Stimulated activated CD4-positive, alpha-beta T cell treated with anti-CD3 and anti-CD28 coated beads, Interleukin-15, amount 100 ng/mL, for 1 hour (primary cell): ENCODE measurements around the gene DDX10.
"Not testable (repeated sequence)": the region's sequence is repeated elsewhere in the genome, so short reads cannot be mapped to it uniquely, and the experiment has no call there.

Source experiments
- DNase-seq, 2 donors: peaks; one replicate each; pipeline ENCODE4 v3.0.0-alpha.2; 2020; ENCODE audit warnings: low read depth in 1 of 2, low spot score in 1 of 2

Gene DDX10

DNA sequence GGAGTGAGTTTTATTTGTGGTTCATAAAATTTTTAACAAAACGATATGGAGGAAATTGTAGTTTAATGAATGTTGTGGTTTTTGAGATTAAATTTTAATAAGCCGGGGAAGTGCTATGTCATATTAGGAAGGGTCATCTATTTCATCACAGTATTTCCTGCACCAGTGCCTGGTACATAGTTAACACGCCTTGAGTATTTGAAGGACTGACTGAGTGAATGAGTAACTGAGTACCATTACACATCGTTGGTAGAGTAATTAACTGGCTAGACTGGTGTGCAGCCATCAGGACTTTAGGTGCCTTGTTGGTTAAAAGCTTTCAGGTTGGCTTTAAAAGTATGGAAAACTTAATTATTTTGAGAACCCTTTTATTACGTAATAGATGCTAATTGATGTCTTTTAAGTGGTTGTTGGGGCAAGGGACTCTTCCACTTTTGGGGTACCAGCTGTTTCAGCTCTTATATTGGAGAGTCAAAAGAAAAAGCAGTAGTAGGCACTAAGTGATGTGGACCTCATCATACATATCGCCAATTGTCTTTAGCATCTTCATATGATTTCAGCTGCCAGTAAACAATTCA lies 101.8 kb downstream of the DDX10 start:
- DNase-seq = no peak

DNA sequence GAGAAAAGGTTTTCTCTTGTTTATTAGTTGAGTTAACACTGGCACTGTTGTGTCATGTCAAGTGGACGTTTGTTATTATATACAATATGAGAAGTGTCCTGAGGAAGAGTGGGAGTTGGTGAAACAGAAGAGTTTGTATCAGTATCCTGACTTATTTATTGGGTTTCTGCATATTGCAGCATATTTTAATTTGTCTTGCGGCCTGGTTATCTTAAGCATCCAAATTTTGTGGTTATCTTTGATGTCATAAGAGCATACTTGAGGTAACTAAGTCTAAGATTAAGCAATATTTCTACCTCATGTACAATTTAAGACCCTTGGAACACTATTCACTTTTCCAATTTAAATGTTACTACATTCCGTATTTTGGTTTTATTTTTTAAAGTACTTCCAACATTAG lies 103.5 kb downstream of the DDX10 start:
- DNase-seq = no peak

DNA sequence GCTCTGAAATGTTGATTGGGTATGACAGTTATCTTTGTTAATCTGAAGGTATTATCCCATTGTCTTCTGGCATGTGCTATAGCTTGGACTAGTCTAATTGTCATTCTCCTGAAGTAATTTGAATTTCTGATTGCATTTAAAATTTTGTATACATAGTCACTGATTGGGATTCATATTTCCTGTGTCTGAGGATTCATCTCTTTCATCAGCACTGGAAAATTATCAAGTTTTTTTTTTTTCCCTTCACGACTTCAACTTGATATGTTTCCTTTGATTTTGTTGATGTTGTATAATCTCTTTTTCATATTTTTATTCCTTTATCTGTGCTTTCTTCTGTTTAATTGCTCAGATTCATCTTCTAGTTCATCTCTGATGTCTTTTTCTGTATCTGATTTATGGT lies 104.1 kb downstream of the DDX10 start:
- no peak for DNase-seq

DNA sequence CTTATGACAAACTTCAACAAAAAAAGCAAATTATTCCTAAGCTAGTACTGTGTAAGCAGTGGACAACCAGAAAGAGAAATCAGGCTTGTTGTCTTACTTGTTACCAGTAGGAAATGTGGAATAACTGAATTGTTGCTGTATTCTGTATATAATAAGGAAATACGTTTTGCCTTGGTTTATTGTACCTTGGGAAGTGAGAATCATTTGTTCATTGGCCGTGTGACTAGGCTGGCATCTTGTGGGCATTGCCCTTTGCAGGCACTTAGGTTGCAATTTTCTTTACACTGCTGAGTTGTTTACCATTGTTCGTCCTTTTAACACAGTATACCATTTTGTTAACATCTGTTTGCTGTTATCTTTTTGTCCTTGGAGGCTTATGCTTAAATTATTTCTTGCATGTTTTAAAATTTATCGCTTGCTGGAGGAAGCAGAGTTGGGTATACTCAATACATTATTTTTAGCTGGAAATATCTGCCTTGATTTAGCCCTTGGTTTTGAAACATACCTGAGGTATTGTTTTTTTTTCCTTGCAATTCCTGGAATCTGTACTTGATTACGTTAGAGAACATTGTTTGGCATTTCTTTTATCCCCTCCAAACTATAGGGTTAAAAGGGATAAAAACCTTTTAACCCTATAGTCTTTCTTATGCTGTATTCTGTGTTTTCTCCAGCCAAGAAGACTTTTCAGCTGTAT lies 109.3 kb downstream of the DDX10 start:
- DNase-seq = no peak

DNA sequence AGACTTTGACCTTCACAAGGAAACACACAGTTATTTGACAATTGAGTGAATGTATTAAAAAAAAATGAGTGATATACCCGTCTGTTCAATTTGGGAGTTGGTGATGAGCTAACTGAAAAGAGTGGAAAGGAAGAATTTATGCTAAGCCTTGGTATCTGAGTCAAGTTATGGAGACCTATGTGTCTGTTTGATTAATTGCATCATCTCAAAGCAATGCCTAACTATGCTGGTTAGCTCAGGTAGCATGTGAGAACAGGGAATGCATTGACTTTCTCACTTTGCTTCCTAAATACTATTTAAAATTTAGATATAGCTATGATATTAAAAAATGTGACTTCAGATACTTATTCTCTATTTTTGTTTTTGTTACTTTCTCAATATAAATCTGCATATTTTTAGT lies 110.5 kb downstream of the DDX10 start:
- no peak for DNase-seq

DNA sequence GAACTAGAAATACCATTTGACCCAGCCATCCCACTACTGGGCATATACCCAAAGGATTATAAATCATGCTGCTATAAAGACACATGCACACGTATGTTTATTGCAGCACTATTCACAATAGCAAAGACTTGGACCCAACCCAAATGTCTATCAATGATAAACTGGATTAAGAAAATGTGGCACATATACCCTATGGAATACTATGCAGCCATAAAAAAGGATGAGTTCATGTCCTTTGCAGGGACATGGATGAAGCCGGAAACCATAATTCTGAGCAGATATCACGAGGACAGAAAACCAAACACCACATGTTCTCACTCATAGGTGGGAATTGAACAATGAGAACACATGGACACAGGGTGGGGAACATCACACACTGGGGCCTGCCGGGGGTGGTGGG lies 114.3 kb downstream of the DDX10 start:
- DNase-seq = not testable (repeated sequence)

DNA sequence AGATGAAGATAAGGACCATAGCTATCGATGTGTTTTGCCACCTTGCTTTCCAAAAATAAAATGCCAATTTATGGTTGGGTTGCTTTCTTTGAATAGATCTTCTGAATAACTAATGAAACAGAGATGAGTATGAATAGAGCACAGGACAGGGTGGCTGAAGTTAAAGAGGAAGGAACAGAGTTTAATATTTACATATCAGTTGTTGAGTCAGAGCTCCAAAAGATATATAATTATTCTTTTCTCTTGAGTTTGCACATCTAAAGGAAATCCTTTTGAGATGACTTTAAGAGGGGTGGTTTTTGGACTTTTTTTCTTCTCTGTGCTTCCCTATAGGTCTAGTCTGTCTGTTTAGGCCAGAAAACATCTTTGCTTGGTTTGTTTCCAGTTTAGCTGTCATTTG lies 115.2 kb downstream of the DDX10 start:
- DNase-seq = no peak

DNA sequence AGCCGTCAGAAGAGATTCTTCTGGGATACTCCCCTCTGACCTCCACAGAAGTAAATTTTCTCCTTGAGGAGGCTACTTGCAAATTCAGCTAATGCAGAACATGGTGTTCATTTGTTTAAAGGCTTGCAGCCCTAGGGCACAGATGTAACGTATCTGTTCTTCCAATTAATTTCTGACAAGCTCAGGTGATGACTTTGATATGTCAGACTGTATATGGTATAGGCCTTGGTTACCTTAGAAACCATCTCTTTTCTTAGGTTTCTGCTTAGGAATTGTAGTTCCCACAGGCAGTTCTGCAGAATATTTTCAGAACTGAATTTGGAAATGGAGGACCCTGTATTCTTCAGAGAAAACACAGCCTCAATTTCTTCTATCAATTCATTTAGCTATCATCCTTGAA lies 117.1 kb downstream of the DDX10 start:
- DNase-seq = no peak

DNA sequence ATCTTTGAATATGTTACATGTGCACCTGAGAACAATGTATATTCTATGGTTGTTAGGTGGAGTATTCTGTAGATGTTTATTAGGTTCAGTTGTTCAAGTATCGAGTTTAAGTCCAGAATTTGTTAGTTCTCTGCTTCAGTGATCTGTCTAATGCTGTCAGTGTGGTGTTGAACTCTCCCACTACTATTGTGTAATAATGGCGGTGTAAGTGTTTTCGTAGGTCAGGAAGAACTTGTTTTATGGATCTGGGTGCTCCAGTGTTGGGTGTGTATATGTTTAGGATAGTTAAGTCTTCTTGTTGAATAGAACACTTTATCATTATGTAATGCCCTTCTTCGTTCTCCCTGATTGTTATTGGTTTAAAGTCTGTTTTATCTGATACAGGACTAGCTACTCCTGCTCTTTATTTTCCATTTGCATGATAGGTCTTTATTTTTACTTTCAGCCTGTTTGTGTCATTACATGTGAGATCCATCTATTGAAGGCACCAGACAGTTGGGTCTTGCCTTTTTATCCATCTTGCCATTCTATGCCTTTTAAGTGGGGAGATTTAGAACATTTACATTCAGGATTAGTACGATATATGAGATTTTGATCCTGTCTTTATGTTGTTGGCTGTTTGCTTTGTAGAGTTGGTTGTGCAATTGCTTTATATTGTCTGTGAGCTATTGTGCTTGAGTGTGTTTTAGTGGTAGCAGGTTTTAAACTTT lies 121.6 kb downstream of the DDX10 start:
- DNase-seq = no peak

DNA sequence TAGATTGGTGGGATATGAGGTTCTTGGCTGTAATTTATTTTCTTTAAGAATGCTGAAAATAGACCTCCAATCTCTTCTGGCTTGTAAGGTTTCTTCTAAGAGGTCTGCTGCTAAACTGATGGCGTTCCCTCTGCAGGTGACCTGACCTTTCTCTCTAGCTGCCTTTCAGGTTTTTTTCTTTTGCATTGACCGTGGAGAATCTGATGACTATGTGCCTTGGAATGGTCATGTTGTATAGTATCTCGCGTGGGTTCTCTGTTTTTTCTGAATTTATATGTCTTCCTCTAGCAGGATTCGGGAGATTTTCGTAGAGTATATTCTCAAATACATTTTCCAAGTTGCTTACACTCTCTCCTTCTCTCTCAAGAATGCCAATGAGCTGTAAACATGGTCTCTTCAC lies 122.2 kb downstream of the DDX10 start:
- DNase-seq = no peak

DNA sequence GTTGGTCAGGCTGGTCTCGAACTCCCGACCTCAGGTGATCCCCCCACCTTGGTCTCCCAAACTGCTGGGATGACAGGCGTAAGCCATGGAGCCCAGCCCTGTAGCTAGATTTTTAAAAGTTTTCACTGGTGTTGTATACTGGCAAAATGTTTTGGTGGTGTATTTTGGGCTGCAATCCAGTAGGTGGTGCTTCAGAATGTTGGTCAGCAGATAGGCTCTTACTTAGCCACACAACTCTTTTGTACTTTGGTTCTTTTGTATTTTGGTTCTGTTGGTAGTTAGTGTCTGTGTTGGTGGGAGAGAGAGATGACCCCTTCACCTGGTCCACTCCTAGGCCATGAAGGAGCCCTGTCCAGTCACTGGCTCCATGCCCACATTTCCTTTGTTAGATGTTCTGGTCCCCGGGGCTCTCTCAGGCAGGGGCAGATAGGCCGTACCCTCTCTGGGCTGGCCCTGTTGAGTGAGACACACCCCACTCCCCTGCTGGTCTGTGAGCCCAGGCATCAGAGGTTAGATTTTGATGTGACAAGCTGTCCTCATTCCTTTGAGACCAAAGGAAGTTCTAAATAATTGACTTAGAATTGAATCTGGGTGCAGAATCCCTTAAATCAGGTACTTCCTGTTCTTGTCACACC lies 123.8 kb downstream of the DDX10 start:
- no peak for DNase-seq

DNA sequence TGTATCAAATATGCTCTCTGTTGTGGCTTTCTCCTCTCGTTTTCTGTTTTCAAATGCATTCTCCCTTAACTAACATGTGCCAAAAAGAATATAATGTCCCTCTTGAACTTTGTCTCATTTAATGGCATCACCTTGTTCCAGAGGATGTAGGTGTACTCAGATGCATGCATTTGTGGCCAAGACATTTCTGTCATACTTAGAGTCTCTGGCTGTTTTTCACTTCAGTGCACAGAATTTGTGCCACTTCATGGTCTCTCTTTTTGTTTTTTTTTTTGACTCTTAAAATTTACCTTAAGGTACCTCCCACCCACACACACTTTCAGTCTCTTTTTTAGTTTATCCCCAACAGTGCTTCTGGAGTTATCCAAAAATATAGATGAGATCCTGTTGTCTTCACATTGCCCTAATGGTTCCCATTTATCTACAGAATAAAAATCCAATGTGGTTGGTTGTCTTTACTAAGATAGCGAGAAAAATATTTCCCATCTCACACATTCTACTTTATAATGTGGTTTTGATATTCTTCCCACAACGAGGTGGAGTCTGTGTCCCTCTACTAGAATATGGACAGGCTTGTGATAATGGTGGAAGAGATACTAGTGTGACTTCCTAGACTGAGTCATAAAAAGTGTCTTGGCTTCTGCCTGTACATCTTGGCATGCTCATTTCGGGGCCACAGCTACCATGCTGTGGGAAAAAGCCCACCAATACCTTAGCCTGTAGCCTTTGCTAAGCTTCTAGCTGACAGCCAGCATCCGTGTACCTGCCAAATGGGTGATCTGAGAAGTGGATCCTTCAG lies 125.8 kb downstream of the DDX10 start:
- DNase-seq = no peak

DNA sequence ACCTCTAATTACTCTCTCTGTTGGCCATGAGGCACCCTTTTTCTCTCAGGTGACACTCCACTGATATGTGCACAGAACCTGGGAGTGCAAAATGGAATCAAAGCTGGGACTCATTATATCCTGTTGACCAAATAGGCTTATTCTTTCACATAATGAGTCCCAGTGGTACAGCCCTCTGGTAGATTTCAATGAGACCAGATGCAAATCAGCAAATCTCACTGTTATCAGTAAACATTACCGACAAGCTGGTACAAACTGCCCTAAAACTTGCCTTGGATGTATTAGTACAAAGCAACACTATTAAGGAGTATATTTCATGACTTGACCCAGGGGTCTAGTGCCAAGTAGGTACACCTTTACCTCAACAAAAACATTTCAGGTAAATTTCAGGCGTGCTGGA lies 128.3 kb downstream of the DDX10 start:
- no peak for DNase-seq

DNA sequence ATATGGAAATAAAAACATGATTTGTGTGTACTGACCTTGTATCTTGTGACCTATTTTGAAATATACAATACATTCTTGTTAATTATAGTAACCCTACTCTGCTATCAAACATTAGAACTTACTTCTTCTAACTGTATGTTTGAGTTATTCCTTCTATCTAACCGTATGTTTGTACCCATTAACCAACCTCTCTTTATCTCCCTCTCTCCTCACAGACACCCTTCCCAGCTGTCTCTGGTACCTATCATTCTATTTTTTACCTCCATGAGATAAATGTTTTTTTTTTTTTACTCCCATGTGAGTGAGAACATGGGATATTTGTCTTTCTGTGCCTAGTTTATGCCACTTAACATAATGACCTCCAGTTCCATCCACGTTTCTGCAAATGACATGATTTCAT lies 128.7 kb downstream of the DDX10 start:
- no peak for DNase-seq

DNA sequence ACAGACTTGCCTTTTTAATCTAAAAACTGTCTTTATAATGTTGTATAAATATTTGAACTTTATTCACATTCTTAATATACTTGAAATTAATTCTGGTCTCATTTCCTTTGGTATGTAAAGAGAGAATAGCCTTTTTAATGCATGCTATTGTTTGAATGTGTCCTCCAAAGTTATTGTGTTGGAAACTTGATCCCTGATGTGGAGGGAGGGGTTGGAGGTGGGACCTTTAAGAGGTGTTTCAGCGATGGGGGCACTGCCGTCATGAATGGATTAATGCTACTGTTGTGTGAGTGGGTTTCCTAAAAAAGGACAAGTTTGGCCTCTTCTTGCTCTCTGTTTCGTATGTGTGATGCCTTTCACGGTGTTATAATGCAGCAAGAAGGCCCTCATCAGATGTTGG lies 131.7 kb downstream of the DDX10 start:
- DNase-seq = no peak

DNA sequence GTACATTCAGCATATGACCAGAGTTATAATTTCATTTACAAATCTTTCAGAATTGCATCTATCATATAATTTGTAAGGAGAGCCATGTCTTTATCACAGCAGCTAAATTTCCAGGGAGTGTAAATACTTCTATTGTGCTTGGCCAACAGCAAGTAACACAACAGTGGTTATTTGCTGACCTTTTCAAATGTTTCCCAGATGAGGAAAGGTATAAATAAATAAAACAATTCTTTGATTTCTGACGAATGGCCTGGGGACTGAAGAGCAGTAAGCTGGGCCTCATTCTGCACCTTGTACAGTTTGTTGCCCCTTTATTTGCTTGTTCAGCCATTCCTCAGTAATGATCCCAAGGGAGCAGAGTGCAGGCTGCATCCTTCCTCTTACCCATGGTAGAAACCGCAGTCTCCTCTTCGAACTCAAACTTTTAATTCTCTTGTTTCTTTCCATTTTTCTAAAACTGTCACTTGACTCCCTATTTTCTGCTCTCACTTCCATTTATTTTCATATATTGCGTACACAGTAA lies 132.8 kb downstream of the DDX10 start:
- no peak for DNase-seq

DNA sequence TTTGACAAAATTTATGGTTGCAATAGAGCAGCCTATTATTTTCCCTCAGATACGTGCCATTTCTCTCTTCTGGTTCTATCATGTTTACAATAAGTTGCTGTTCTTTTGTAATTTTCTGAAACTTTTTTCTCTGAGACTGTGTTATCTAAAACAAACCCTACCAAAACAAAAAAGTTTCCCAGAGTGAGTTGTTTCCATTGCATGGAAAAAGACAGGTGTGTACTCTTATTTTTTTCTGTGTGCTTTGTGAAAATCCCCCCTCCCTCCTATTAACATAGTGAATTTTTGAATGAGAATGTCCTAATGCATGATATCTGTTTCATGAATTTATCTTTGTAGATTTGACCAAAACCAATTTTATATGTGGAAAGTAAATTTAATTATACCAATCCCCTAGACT lies 137.6 kb downstream of the DDX10 start:
- no peak for DNase-seq

DNA sequence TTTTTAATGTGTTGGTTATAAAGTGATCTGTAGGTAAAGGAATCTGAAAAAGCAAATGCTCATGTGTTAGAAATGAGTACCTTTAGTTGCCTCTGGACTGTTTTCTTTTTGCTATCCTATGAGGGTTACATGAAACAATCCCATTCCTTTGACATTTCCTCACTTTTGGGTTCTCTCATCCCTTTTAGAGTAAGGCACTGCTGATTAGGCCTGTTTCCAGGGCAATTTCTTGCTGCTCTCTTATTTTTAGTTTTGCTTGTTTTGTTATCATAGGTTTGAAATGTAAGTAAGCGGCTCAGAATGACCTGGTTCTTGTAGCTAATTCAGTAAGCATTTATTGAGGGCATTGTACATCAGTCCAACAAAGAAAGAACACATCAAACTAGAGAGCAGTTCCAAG lies 138.9 kb downstream of the DDX10 start:
- DNase-seq = no peak

DNA sequence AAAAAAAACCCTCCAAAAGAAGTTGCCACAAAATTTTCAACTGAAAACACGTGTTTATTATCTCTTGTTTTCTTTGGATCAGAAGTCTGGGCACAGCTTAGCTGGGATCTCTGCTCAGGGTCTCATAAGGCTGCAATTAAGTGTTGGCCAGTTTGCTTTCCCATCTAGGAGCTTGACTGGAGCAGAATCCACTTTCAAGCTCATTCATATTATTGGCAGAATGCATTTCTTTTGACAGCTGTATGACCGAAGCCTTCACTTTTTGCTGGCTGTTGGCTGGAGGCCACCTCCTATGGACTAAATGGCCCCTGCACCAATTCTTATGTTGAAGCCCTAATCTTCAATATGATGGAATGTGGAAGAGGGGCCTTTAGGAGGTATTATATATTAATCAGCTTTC lies 139.6 kb downstream of the DDX10 start:
- no peak for DNase-seq

DNA sequence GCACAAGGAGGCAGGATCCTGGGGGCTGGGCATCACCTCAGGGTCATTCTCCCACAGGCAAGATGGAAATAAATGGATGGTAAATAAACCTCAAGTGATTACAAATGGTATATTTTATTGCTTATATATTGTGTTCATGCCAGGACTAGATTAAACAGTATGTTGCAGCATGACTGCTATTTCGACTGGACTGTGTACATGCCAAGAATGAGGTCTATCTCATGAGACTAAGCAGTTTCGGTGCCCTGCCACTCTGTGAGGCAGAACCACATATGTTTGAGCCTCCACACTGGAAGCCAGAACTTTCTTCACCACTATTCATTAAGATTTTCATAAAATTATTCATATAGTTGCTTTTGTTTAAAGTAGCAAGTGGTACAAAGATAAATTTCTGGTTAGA lies 140.2 kb downstream of the DDX10 start:
- DNase-seq = no peak

DNA sequence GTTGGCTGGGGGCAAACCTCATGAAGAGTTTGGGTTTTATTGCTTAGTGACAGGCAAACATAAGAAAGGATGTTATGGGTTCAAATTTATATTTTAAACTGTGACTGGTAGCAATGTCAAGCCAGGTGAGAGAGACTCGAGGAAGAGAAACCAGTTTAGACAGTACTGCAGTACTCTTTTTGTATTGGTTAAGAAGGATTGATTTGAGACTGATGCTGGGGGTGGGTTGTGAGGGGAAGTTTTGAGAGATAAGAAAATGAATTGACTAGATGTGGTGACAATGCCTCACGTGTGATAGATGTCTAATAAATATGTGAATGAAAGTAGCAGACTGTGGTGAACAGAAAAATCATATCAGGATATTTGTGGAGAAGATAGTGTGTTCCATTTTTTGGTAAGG lies 142.4 kb downstream of the DDX10 start:
- no peak for DNase-seq
